ENCODE results near the gene ZNF516.

Gene ZNF516

DNA sequence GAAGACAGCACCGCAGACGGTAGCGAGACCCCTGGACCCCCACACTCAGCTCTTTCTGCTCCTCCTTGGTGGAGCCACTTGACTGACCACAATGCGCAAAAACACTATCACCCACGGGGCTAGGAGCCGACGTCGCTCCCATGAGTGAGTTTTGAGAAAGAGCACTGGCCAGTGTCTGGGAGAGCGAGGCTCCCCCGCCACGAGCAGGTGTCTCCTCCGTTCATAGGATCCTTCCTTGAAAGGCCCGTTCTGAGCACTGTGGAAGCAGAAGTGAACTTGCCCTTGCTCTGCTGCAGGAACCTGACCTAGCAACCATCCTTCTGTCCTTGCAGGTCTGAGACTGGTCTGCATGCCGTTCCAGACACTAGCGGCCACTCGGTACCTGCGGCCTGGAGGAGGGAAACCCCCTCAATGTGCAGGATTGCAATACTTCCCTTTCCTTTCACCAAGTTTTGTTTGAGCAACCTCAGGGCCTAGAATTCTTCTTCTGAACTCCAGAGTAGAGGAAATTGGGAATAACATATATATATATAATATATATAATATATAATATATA lies 12.9 kb upstream of the ZNF516 start:
- DNase-seq, result no peak

DNA sequence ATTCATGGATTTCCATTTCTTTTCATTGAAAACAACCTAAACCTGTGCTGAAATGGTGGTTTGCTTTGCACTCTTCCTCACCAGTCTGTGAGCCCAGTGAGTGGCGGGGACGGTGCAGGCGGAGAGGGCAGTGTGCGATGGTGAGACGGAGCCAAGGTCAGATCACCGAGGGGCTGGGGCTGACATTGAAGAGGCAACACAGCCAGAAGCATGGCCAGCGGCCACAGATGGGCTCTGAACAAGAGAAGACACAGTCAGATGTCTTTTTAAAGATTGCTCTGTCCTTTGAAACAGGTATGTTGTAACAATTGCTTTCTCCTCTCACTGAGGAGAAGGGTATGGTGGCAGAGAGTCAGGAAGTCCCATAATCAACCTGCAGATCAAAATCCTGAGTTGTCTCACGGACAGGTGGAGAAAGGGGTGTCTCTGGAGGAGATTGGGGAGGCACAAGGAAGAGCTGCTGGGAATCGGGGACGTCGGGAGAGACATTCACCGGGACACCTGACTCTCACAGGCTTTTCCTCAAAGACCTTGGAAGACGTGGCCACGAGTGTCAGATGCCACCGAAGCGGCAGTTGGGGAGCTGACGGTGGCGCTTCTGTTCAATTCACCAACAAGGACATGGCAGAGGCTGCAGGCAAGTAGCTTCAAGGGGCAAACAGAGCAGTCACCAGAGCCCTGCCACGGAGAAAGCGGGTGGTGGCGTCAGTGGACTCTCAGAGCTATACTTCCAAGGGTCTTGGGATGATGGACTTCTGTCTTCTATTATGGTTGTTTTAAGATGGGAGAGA lies 12.1 kb upstream of the ZNF516 start:
- DNase-seq, result no peak

DNA sequence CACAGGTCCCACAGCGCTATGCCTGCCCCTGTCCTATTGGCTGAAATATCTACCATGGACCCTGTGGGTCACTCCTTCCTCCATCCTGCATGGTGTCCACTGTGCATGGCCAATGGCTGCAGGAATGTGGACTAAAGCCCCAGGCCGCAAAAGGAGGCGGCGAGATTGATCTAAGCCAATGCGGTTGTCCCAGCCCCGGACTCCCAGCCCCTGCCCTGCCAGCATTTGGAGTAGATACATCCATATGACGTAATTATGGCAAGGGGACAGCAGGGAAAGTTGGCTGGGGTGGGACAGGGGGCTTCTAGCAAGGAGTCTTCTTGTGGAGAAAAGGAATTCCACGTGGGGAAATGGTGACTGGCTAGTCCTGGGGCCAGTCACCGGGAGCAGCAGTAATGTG lies 11.4 kb upstream of the ZNF516 start:
- DNase-seq, result no peak

DNA sequence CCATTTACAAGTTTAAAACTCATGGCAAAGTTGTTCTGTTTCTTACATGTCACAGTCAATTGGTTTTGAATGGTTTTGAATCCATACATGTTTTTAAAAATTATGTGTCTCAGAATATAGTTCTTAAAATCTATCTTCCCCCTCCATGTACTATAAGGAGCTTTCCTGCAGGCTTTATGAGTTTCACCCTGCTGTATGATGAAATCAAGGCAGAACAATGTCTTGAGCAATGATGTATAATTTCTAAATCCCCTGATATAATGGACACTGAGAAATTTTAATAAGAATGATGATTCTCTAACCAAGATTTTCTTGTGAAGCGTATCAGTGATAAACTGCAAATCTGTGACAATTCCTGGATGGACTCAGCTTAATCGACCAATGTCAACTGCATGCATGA lies 10.6 kb upstream of the ZNF516 start:
- DNase-seq, result no peak

DNA sequence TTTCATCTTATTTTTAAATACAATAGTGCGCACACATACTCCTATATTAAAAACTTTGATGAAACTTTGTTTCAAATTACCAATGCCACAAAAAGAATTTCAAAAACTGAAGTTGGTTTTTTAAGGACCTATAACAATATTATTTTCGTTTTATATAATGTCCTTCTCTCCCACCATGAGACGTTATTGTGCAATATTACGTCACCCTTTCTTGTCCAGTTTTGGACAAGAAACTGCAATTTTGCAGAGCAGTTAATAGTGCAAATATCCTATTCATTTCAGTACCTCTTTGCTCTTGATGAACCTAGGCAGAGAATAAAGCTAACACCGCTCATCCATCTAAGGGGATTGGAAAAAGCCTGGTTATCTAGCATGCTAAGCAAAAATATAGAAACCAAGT lies 9.7 kb upstream of the ZNF516 start:
- DNase-seq, result no peak

DNA sequence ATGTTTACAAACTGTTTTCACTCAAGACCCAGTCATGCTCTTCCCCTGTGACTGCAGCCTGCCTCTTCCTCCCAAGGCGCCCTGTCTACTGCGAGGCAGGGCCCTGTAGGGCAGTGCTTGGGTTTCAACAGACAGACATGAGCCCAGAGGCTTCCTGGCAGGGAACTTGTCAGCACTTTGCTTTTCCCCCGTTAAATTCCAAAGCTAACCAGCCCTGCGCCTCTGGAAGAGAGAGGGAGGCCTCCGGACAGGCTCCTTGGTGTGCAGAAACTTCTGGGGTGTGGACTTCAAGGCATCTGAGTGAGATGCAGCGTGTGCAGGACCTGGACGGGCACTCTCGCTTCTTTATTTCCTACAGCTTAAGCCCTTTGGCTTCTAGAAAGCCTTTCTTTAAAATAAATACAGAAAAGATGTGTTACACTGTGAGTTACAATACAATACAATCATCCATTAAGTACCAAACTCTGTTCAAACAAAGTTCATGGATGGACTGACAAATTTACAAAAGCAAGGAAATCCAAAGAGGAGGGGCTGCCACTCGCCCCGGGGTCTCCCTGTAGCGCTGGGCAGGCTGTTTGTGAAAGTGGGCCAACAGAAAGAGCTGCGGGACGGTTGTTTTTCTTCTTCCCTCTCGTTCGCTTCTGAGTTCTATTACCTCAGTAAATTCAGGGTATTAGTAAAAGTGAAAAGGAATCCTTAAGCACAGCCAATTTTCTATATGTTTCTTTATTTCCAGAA lies 8.8 kb upstream of the ZNF516 start:
- DNase-seq, result no peak

DNA sequence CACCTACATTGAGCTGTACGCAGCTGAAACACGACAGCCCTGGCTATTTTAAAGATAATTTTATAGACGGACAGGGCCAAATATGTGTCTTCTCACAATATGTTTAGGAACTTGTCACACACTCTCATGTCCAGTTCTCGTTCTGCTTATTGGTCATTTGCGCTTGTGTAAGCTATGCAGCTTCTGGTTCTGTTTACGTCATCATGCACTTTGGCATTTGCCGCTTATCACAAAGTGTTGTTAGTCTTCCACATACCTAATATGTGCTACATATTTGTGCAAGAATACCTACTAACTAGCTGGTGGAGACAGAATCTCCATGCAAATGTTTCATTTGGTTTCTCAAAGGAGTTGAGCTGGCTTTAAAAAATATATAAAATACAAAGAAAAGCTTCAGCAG lies 7.5 kb upstream of the ZNF516 start:
- no peak for DNase-seq

DNA sequence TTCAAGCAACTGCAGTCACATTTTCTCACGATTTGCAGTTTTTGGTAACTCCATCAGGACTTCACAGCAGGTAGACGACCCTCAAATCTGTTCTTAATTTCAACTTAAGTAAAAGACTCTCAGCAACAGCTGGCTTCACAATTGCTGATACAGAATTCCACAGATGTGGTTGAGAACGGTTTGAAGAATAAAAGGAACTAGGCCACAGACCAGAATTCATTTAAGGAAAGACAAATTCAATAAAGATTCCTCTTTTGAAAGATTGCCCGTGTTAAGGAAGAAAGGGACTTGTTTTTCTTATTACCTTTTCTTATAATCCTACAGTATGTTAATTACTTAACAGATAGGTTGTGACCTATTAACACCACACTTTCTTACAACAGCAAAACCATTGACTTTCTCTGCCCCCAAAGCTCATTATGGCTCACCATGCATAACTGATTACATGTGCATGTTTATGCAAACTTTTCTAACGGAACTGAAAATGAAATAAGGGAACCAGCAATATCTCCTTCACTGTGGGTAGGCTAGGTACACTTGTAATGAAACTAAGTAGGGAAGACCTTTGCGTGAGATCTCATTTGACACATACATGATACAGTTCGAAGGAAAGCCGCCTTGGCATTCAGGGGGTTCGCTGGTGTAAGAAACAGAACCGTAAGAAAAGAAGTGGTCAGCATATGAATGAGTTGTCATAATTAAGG lies 4.7 kb upstream of the ZNF516 start:
- DNase-seq, result no peak

DNA sequence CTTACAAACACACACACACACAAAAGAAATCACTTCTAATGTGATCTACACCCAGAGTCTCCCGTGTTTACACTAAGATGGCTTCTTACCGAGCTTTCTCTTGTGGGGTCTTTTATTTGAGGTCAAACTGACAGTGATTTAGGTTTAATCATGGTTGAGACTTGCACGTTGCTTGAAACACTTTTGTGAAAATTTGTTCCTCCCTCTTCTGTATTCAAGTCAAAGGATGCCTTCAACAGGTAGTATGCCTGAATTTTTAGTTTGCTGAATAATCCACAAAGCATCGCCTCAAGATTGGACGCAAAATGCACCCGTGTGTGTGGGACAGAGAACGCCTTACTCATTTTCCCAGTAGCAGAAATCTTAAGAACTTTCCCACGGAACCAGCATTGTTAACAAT lies 4.0 kb upstream of the ZNF516 start:
- DNase-seq, result no peak

DNA sequence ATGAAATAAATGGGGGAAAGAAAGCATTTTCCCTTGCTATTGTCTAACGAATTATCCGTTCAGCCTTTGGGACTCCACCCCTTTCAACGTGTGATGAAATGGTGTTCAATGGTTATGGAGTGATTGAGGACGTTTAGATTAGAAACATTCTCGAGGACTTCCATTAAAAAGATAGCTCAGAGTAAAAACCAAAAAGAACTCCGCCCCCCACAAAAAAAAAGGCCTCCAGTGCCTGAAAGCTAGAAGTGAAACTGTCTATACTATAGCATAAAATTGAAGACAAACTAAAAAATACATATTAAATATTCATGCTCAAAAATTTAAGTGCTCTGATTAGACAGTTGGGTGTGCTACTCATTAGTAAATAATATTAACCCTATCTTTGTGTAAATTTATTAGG lies 3.0 kb upstream of the ZNF516 start:
- no peak for DNase-seq

DNA sequence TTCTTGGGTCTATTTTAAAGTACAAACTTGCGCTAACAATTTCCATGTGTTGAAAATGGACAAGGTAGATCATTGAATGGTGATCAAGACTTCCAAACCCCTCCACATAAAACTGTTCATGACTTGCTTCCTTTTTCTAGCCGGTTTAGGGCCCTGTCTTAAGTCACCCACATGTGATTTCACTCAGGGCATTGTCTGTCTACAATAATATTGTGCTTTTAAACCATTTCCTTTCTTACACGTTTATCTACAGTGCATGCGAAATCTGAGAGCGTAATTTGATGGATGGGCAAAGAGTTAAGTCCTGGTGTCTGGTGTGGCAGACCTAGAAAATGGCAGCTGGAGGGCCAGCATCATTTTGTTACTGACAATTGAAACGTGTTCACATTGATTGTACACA lies 2.0 kb upstream of the ZNF516 start:
- no peak for DNase-seq

DNA sequence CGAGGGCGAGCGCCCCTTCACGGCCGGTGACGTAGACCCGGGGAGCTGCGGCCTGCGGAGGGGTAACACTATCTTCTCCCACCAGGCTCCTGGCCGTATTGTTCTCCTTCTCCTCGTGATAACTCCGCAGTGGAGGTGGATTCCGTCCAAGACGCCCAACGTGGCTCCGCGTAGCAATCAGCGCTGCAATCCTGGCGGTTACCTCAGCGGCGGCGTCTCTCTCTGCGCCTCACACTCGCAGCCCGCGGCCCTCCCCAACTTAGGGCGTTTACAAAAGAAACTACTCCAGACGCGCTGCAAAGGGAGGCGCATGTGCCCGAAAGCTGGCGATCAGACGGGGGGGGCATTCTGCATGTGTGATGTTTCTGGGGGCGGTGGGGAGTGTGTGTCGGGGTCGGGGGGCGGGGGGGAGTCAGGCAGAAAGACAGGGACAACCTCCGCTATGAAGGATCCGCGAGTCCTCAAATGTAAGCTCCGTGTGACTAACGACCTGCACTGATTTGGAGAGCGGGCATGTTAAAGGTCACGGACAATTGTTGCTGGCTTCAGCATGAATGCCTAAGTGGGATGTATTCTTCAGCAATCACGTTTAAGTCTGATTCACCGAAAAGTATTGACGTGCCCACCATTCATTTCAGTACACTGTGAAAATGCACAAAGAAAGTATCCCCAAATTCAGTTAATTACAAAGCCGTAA lies 1.3 kb upstream of the ZNF516 start:
- DNase-seq, result no peak

DNA sequence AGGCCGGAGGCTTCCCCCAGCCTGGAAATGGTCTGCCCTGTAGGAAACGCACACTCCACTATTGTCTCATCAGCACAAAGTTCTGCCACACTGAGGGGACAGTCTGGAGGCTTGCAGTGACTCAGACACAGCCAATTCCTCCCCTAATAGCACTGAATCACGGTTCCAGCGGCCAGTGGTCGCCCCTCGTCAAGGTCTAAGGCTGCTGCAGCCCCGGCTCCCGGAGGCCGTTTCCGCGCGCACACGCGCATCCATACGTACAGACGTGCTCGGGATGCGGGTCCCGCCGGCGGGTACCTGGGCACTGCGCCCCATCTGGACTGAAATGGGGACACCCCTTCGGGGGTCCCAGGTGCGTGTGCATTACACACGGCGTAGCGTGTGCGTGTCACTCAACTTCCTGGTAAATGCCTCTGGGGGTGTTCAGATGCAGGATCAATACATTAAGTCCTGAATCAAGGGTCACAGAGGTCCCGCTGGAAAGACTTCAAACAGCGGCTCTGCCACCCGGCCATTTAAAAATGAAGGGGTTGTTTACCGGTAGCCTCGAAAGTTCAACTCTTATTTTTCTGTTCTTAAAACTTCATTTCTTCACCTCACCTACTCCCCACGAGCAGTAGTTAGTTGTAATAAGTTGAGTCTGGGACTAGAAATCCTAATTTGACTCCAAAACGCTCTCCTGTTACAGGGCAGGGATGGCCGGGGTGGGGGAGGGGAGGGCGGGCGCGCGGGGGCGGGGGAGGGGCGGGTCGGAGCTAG lies 572 bp upstream of the ZNF516 start:
- DNase-seq, result peak; percentile 57

DNA sequence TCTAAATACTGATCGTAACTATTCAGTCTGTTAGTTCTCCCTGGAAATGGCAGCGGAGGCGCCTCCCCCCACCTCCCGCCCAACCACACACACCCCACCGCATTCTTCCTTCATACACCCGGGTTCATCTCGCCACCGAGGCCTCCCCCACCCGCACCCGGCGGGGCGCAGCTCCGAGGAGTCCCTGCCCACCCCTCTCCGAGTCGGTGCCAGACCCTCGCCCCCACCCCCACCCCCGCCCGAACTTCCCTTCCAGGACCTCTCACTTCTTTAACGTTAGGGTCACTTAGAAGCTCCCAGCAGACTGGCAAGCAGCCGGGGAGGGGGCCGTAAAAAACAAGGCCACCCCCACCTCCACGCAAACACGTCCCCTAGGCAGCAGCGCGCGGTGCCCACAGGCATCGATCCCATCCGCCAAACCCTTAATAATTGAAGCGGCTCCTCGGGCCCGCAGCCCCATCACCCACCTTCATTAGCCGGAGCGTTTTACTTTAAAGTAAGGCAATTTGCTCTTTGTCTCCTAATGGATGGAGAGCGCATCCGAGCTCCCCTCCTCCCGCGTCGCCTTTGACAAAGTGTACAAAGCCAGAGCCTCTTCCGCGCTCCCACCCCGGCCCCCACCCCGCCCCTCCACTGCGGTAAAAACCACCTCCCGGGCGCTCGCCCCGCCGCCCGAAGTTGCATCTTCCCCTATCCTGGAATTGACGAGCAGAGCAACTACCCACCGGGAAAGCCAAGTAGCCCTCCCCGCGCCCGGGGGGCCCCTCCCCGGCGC lies 624 bp downstream of the ZNF516 start:
- DNase-seq, result peak; percentile 72

DNA sequence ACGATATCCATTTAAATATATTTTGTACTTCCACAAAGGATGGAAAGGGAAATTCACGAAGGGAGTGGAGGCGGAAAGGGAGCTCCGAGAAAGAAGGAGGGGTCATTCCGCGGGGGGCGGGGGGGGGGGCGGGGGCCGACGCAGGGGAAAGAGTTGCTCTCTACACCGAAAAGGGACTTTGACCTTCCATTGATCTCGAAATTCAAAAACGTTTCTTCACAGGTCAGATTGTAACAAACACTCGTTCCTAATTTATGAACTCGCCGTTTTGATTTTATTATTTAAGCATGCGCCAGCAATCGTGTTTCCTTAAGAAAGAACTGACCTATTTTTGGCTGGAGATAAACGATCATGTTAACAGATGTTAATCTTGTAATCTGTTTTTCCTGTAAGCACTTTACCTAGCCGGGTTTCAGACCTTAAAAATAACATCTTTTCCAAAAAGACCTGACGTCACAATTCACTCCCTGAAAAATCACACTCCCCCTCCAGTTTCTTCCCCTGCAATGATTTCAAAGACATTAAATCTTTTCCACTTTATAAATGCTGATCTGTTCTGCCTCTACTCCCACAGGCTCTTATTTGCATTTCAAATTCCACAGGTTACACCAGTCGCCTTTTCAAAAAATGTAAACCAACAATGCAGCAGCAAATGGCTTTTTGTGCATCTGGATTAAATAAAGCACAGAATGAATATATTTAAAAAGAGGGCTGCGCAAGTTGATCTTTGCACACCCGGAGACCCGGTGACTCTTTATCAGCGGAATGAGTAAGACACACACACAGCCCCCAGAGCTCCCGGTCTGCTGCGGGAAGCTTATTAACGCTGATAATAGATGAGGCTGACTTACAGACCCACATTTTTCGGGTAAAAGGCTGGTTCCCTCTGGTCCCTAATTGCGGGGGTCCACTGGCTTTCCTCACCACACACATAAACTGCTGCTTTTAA lies 1.6 kb downstream of the ZNF516 start:
- DNase-seq, result peak; percentile 42

DNA sequence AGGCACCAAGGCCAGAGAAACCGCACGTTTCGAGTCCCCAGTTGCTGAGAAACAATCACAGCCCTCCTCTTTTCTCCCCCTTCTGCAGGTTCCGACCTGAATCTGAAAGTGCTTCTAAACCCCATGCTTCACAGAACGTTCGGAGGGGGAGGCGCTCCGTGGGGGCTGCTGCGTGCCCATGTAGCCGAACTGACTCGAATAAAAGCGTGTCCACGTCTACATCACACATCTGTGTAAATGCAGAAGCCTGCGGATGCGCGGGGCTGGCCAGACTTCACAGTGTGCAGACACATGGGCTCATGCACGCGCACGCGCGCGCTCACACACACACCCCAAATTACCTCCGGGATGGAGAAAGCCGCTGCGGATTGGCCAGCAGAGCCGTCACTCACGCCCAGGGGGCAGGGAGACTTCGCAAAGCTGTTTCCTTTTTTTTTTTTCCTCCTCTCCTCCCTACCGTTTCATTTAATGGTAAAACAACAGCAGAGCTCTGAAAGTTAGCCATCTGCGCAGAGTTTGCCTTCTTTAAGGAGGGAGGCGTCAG lies 2.3 kb downstream of the ZNF516 start:
- peak; percentile 100 for DNase-seq

DNA sequence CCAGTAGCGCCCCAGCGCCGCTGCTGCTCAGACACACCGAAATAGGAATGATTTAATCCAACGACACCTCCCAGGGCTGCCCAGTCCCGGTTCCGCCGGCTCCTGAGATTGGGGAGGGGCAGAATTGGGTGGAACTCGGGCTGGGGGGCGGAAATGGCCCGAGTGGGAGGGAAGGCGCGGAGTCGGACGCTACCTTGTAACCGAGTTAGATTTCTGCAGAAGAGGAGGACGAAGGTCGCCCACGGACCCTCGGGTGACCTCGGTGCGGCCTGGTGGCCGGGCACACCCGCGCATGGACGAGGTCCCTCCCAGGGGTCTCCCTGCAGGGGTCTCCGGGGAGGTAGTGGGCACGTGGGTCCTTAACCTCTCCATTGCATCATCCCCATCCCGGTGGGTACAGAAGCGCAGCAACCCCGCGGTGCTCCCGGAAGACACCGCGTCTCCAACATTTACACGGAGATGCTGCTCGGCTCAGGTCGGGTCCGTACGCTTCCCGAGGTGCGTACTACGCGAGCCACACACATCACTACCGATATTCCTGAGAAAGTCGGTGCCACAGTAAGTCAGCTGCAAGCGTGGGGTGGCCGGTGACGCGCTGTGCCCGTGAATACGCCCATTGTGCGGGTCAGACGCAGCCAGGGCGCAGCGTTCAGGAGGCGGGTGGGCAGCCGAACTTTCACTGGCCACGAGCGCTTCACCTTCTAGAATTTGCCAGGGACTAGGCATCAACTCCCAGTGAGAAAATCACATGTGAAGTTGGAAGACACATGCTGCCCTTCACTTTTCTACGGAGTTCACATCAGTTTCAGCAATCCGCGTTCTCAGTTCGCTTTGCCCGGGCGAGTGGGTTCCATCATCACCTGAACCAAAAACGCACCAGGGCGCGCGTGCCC lies 3.0 kb downstream of the ZNF516 start:
- DNase-seq, result peak; percentile 43

DNA sequence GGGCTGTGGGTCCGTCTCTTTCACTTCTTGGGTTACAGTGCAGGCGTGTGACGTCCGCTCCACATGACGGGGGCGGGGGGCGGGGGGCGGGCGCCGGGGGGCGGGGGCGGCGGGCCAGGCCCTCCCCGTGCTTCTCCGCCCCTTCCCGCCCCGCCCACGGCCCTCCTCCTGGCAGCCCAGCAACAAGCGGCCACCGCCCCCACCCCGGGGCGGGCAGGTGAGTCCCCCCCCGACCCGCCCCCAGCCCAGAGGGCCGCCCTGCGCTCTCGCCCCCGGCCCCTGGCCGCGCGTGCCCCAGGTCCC lies 3.6 kb downstream of the ZNF516 start:
- peak; percentile 73 for DNase-seq
